GM23248 (cell line): ENCODE measurements around the gene ENOX1. TPM values are rescaled to one million over a fixed set of nuclear protein-coding genes. Genes with fewer than 3 reads are reported as not detected.

ENCODE experiments used
- DNase-seq: peaks from one replicate; pipeline ENCODE4 v3.0.0-alpha.2; 2015
- H2AFZ ChIP-seq: fragments of 200-600 bp; sonication (generic); 2 replicates; pipeline ENCODE4 v1.6.1; 2016; ENCODE audit warnings: antibody characterized with exemption
- H3F3A ChIP-seq: fragments of 200-600 bp; sonication (generic); 2 replicates; pipeline ENCODE4 v1.6.1; 2016; ENCODE audit warnings: mild to moderate bottlenecking, antibody characterized with exemption, mixed run types; ENCODE audit not compliant: insufficient read depth
- H3K27ac ChIP-seq: fragments of 200-600 bp; sonication (generic); 2 replicates; pipeline ENCODE4 v1.5.1; 2016; ENCODE audit warnings: mild to moderate bottlenecking
- H3K27me3 ChIP-seq: fragments of 200-600 bp; sonication (generic); replicated peaks from 2 replicates; pipeline ENCODE4 v1.6.1; 2016; ENCODE audit warnings: mild to moderate bottlenecking; ENCODE audit not compliant: insufficient read depth
- H3K36me3 ChIP-seq: fragments of 200-600 bp; sonication (generic); 2 replicates; pipeline ENCODE4 v1.6.1; 2016; ENCODE audit warnings: low read depth, mild to moderate bottlenecking
- H3K4me1 ChIP-seq: fragments of 200-600 bp; sonication (generic); 2 replicates; pipeline ENCODE4 v1.6.1; 2016; ENCODE audit warnings: mild to moderate bottlenecking; ENCODE audit not compliant: insufficient read depth
- H3K4me2 ChIP-seq: fragments of 200-600 bp; sonication (generic); one replicate; pipeline ENCODE4 v1.6.1; 2016; ENCODE audit warnings: mild to moderate bottlenecking; ENCODE audit not compliant: unreplicated experiment
- H3K4me3 ChIP-seq: fragments of 200-600 bp; sonication (generic); 2 replicates; pipeline ENCODE4 v1.5.1; 2016; ENCODE audit warnings: mild to moderate bottlenecking
- H3K79me2 ChIP-seq: fragments of 200-600 bp; sonication (generic); 2 replicates; pipeline ENCODE4 v1.6.1; 2016; ENCODE audit warnings: mild to moderate bottlenecking; ENCODE audit not compliant: insufficient read depth
- H3K9ac ChIP-seq: fragments of 200-600 bp; sonication (generic); 2 replicates; pipeline ENCODE4 v1.6.1; 2016; ENCODE audit warnings: mild to moderate bottlenecking
- H3K9me2 ChIP-seq: fragments of 200-600 bp; sonication (generic); 2 replicates; pipeline ENCODE4 v1.6.1; 2016; ENCODE audit warnings: mixed run types, mild to moderate bottlenecking, moderate library complexity; ENCODE audit not compliant: insufficient read depth
- H3K9me3 ChIP-seq: fragments of 200-600 bp; sonication (generic); one replicate; pipeline ENCODE4 v1.6.1; 2017; ENCODE audit warnings: low read depth
- H4K20me1 ChIP-seq: fragments of 200-600 bp; sonication (generic); 2 replicates; pipeline ENCODE4 v1.6.0; 2016; ENCODE audit not compliant: insufficient read depth
- EZH2 ChIP-seq: fragments of 200-600 bp; sonication (generic); IDR thresholded peaks from 2 replicates; pipeline ENCODE4 v1.6.1; 2018; ENCODE audit warnings: antibody characterized with exemption, mild to moderate bottlenecking; ENCODE audit not compliant: insufficient read depth, poor library complexity, severe bottlenecking
- EZH2phosphoT487 ChIP-seq: fragments of 200-600 bp; sonication (generic); IDR thresholded peaks from 2 replicates; pipeline ENCODE4 v1.6.1; 2018; ENCODE audit warnings: antibody characterized with exemption, moderate library complexity, mild to moderate bottlenecking, low read depth; ENCODE audit not compliant: insufficient read depth
- WGBS, 2 experiments: methylation state at CpG; one replicate each; pipeline ENCODE4 v1.1.6; 2015 to 2017; ENCODE audit warnings: low lambda C conversion rate in 2 of 2, low coverage in 1 of 2; ENCODE audit errors: missing lambda C conversion rate in 2 of 2; 5-methylcytosine and 5-hydroxymethylcytosine counted together
- in situ Hi-C: fragments of 300-500 bp; cut with MboI; formaldehyde crosslinking; loops from 2 replicates; pipeline ENCODE4 v1.15.0; 2020
- polyA plus RNA-seq: library from polyadenylated mRNA; unstranded; fragments of >200 nt; fragmentation: Nextera tagmentation; extraction: Ambion mirVana; gene quantifications from 2 replicates; pipeline ENCODE4 v1.2.1, GENCODE V29; 2016
- total RNA-seq: library from RNA; depleted of rRNA; stranded (reverse); fragments of >200 nt; shearing (Covaris generic); gene quantifications from 2 replicates; pipeline ENCODE4 v1.2.3, GENCODE V29; 2014

The ENOX1 gene
- total and polyA plus RNA-seq, 2 experiments from 2014 or later, result 1.8 to 3.2 TPM

- Histone ChIP-seq H3K27me3 (no peaks in the 10 kb centered on the region; the same call in 1 of the 2 replicates), H3K79me2 (no peaks in the 10 kb centered on the region), H3K27ac (no peak overlapping the region), H3K9ac (no peak overlapping the region), H3K9me3 (no peaks in the 10 kb centered on the region), H4K20me1 (no peaks in the 10 kb centered on the region), H3K36me3 (no peaks in the 10 kb centered on the region), H2AFZ (0 out of 2 replicates have a peak overlapping the region, but pooled peaks have one; percentile 22), H3K4me1 (peaks cover 15% of the 10 kb centered on the region), H3F3A (peaks cover 19% of the 10 kb centered on the region), H3K4me3 (no peak overlapping the region), H3K9me2 (no peaks in the 10 kb centered on the region), H3K4me2 (no peak overlapping the region)
- in situ Hi-C loops, result loop anchor here (25.0 kb wide), 1 partner anchor 479 kb away; the partner anchor contains the start of gene ENOX1
- WGBS, 2 experiments, result 52 to 55% methylated on average over 7 of the region's 7 CpGs
- DNase-seq, result peak; percentile 81
- TF ChIP-seq EZH2phosphoT487 (no peak), EZH2 (no peak)
Measured at GRCh38 chr13:43307921-43308433, 478.8 kb downstream of the ENOX1 start.

GRCh38 chr13:43307221-43307920 is 479.4 kb downstream of the ENOX1 start:
- H3K4me2 ChIP-seq, result no peak overlapping the region
- no peaks in the 10 kb centered on the region; the same call in 1 of the 2 replicates for H3K27me3 ChIP-seq
- 40 to 48% methylated on average over 6 of the region's 6 CpGs for WGBS, 2 experiments
- no peak for TF ChIP-seq EZH2
- in situ Hi-C loops, result loop anchor here (25.0 kb wide), 1 partner anchor 480 kb away; the partner anchor contains the start of gene ENOX1
- H3K9me2 ChIP-seq, result no peaks in the 10 kb centered on the region
- H3F3A ChIP-seq, result peaks cover 23% of the 10 kb centered on the region
- no peak overlapping the region for H3K9ac ChIP-seq
- no peak overlapping the region for H2AFZ ChIP-seq
- DNase-seq, result peak; percentile 18
- no peaks in the 10 kb centered on the region for H3K36me3 ChIP-seq
- H3K4me1 ChIP-seq, result peaks cover 21% of the 10 kb centered on the region
- no peaks in the 10 kb centered on the region for H4K20me1 ChIP-seq
- no peaks in the 10 kb centered on the region for H3K79me2 ChIP-seq
- H3K9me3 ChIP-seq, result no peaks in the 10 kb centered on the region
- no peak overlapping the region for H3K4me3 ChIP-seq
- H3K27ac ChIP-seq, result no peak overlapping the region

GRCh38 chr13:43306372-43306771 is 480.4 kb downstream of the ENOX1 start:
- no peak overlapping the region for H2AFZ ChIP-seq
- no peaks in the 10 kb centered on the region for H3K36me3 ChIP-seq
- H4K20me1 ChIP-seq, result no peaks in the 10 kb centered on the region
- no peak for DNase-seq
- peaks cover 31% of the 10 kb centered on the region for H3F3A ChIP-seq
- H3K27ac ChIP-seq, result no peak overlapping the region
- H3K4me2 ChIP-seq, result no peak overlapping the region
- H3K4me3 ChIP-seq, result no peak overlapping the region
- H3K9me3 ChIP-seq, result no peaks in the 10 kb centered on the region
- TF ChIP-seq EZH2 (no peak), EZH2phosphoT487 (no peak)
- H3K27me3 ChIP-seq, result no peaks in the 10 kb centered on the region; the same call in 1 of the 2 replicates
- H3K9me2 ChIP-seq, result no peaks in the 10 kb centered on the region
- in situ Hi-C loops, result loop anchor here (25.0 kb wide), 1 partner anchor 481 kb away; the partner anchor contains the start of gene ENOX1
- H3K4me1 ChIP-seq, result peaks cover 29% of the 10 kb centered on the region
- no peaks in the 10 kb centered on the region for H3K79me2 ChIP-seq
- H3K9ac ChIP-seq, result no peak overlapping the region

DNA sequence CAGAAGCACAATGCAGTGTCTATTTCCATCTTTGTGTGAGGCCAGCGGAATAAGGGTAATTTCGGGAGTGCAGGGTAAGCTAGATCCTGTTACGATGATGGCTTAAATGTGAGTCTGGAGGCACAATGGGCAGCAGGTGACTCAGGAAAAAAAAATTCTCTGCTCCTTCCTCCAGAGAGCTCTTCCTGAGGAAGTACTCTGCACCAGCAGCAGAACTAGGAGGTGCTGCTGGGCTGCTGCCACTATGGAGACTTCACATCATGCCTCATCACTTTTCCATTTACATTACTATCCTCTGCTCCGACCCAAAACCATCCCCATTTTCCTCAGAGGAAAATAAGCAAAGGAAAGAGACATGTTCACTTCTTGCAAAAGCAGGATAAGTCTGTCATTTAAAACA is 481.4 kb downstream of the ENOX1 start:
- no peak overlapping the region for H3K4me3 ChIP-seq
- peak; percentile 55 for DNase-seq
- H2AFZ ChIP-seq, result no peak overlapping the region
- WGBS, 2 experiments, result 37 to 41% methylated on average over 4 of the region's 4 CpGs
- no peaks in the 10 kb centered on the region for H3K36me3 ChIP-seq
- H3F3A ChIP-seq, result peaks cover 40% of the 10 kb centered on the region
- no peak for TF ChIP-seq EZH2
- no peak for TF ChIP-seq EZH2phosphoT487
- in situ Hi-C loops, result loop anchor here (25.0 kb wide), 1 partner anchor 482 kb away; the partner anchor contains the start of gene ENOX1
- no peaks in the 10 kb centered on the region for H4K20me1 ChIP-seq
- H3K79me2 ChIP-seq, result no peaks in the 10 kb centered on the region
- no peak overlapping the region for H3K9ac ChIP-seq
- no peak overlapping the region for H3K4me2 ChIP-seq
- H3K9me2 ChIP-seq, result no peaks in the 10 kb centered on the region
- no peaks in the 10 kb centered on the region for H3K9me3 ChIP-seq
- H3K4me1 ChIP-seq, result peaks cover 39% of the 10 kb centered on the region
- H3K27ac ChIP-seq, result no peak overlapping the region
- no peaks in the 10 kb centered on the region; the same call in 1 of the 2 replicates for H3K27me3 ChIP-seq
